Thyroid gland (tissue), 4 donors: ENCODE results near the gene GATD1. TPM values are rescaled to one million over a fixed set of nuclear protein-coding genes. Genes with fewer than 3 reads are reported as not detected.

Source experiments
- DNase-seq, 2 donors: peaks; one replicate each; pipeline ENCODE4 v3.0.0-alpha.2; 2019
- H3K27ac ChIP-seq, 3 donors: fragments of 200-600 bp; sonication (generic); 1 replicate in 2 of 3; 2 replicates in 1 of 3; pipeline ENCODE4 v1.5.1; 2016 to 2019; ENCODE audit warnings: mild to moderate bottlenecking in 1 of 3, moderate library complexity in 1 of 3
- H3K27me3 ChIP-seq: fragments of 200-600 bp; sonication (generic); one replicate; pipeline ENCODE4 v1.5.1; 2019
- H3K36me3 ChIP-seq, 2 donors: fragments of 200-600 bp; sonication (generic); one replicate each; pipeline ENCODE4 v1.5.1; 2016 to 2019
- H3K4me1 ChIP-seq, 2 donors: fragments of 200-600 bp; sonication (generic); one replicate each; pipeline ENCODE4 v1.5.1; 2017 to 2019
- H3K4me3 ChIP-seq, 3 donors: fragments of 200-600 bp; sonication (generic); replicated peaks in 1 of 3; 1 replicate in 2 of 3; 2 replicates in 1 of 3; pipeline ENCODE4 v1.5.1; 2016; ENCODE audit warnings: mild to moderate bottlenecking in 1 of 3
- H3K9me3 ChIP-seq: fragments of 200-600 bp; sonication (generic); one replicate; pipeline ENCODE4 v1.5.1; 2017
- CTCF ChIP-seq, 6 experiments: fragments of 200-600 bp in 3 of 6; fragments of 450-650 bp in 3 of 6; sonication (generic) in 3 of 6; IDR thresholded peaks; one replicate each; pipeline ENCODE4 v1.5.1; 2016 to 2019; ENCODE audit warnings: antibody characterized with exemption in 6 of 6, mild to moderate bottlenecking in 2 of 6, inconsistent platforms in 1 of 6, moderate library complexity in 1 of 6
- POLR2A ChIP-seq, 2 donors: fragments of 450-650 bp; IDR thresholded peaks; one replicate each; pipeline ENCODE4 v1.6.1; 2017; ENCODE audit warnings: antibody characterized with exemption in 2 of 2, mild to moderate bottlenecking in 2 of 2, moderate library complexity in 1 of 2
- WGBS, 2 donors: methylation state at CpG; one replicate each; pipeline ENCODE4 v1.1.5; 2017; 5-methylcytosine and 5-hydroxymethylcytosine counted together
- intact Hi-C: fragments of 100-400 bp; cut with DNase I; formaldehyde crosslinking; loops from one replicate; pipeline ENCODE4 v1.15.1; 2023
- total RNA-seq, 4 donors: library from RNA; depleted of rRNA; stranded (reverse); fragments of >200 nt; gene quantifications; one replicate each; pipeline ENCODE4 v1.2.3, GENCODE V29; 2016

The GATD1 gene
- total RNA-seq, 4 donors from 2014 or later: 27.4 to 47.6 (median 35.5) TPM

- Histone ChIP-seq H3K36me3 (peaks cover 22 to 24% of the 10 kb centered on the region in 2 donors), H3K27ac (no peak overlapping the region), H3K4me1 (peaks cover 17 to 22% of the 10 kb centered on the region in 2 donors), H3K9me3 (no peaks in the 10 kb centered on the region), H3K27me3 (no peaks in the 10 kb centered on the region), H3K4me3 (no peak overlapping the region)
- no peak for DNase-seq
- TF ChIP-seq POLR2A (IDR thresholded peaks at IDR 0.05) (no peak), CTCF (IDR thresholded peaks at IDR 0.05) (no peak)
- 82 to 85% methylated on average over 11 of the region's 11 CpGs for WGBS, 2 donors
- intact Hi-C loops: no loop called here
These were observed 39.1 kb upstream of the GATD1 start for GRCh38 chr11:816433-816779.

- H3K4me3 ChIP-seq: no peak overlapping the region
- WGBS, 2 donors: 84 to 96% methylated on average over 7 to 9 of the region's 11 CpGs
These were observed 38.6 kb upstream of the GATD1 start for GRCh38 chr11:815675-816432.

GRCh38 chr11:813456-814096 lies 36.3 kb upstream of the GATD1 start:
- Histone ChIP-seq H3K4me3 (no peak overlapping the region), H3K27ac (no peak overlapping the region), H3K4me1 (peaks cover 12 to 23% of the 10 kb centered on the region in 2 donors), H3K27me3 (no peaks in the 10 kb centered on the region), H3K36me3 (peaks cover 22 to 24% of the 10 kb centered on the region in 2 donors), H3K9me3 (no peaks in the 10 kb centered on the region)
- intact Hi-C loops: no loop called here
- no peak for DNase-seq
- 80 to 87% methylated on average over 7 to 9 of the region's 9 CpGs for WGBS, 2 donors
- no peak for TF ChIP-seq POLR2A (IDR thresholded peaks at IDR 0.05)
- TF ChIP-seq CTCF (IDR thresholded peaks at IDR 0.05): no peak

More at GRCh38 chr11:815675-816432, 38.6 kb upstream of the GATD1 start:
- intact Hi-C loops: no loop called here
- Histone ChIP-seq H3K27ac (peak overlapping the region in 1 of 3 donors; percentile 24), H3K9me3 (no peaks in the 10 kb centered on the region), H3K4me1 (peaks cover 17 to 22% of the 10 kb centered on the region in 2 donors), H3K27me3 (no peaks in the 10 kb centered on the region), H3K36me3 (peaks cover 22 to 24% of the 10 kb centered on the region in 2 donors)
- TF ChIP-seq POLR2A (IDR thresholded peaks at IDR 0.05) (no peak), CTCF (IDR thresholded peaks at IDR 0.05) (no peak)
- no peak for DNase-seq

GRCh38 chr11:813072-813455 lies 35.8 kb upstream of the GATD1 start:
- DNase-seq: no peak
- Histone ChIP-seq H3K27ac (no peak overlapping the region), H3K4me3 (no peak overlapping the region), H3K36me3 (peaks cover 22 to 24% of the 10 kb centered on the region in 2 donors), H3K4me1 (peaks cover 16 to 23% of the 10 kb centered on the region in 2 donors), H3K9me3 (no peaks in the 10 kb centered on the region), H3K27me3 (no peaks in the 10 kb centered on the region)
- TF ChIP-seq CTCF (IDR thresholded peaks at IDR 0.05) (no peak), POLR2A (IDR thresholded peaks at IDR 0.05) (no peak)
- intact Hi-C loops: no loop called here
- 85 to 89% methylated on average over 5 to 6 of the region's 6 CpGs for WGBS, 2 donors

GRCh38 chr11:812390-812789 lies 35.1 kb upstream of the GATD1 start:
- no peaks in the 10 kb centered on the region for H3K27me3 ChIP-seq
- no peak overlapping the region for H3K27ac ChIP-seq
- DNase-seq: no peak
- 90 to 98% methylated on average over 3 of the region's 3 CpGs for WGBS, 2 donors
- H3K9me3 ChIP-seq: no peaks in the 10 kb centered on the region
- no peak for TF ChIP-seq CTCF (IDR thresholded peaks at IDR 0.05)
- TF ChIP-seq POLR2A (IDR thresholded peaks at IDR 0.05): no peak
- peaks cover 17 to 23% of the 10 kb centered on the region in 2 donors for H3K4me1 ChIP-seq
- intact Hi-C loops: no loop called here
- no peak overlapping the region for H3K4me3 ChIP-seq
- H3K36me3 ChIP-seq: peaks cover 22 to 24% of the 10 kb centered on the region in 2 donors
